Measurements from ENCODE around the gene ZNF536.

Gene ZNF536

DNA sequence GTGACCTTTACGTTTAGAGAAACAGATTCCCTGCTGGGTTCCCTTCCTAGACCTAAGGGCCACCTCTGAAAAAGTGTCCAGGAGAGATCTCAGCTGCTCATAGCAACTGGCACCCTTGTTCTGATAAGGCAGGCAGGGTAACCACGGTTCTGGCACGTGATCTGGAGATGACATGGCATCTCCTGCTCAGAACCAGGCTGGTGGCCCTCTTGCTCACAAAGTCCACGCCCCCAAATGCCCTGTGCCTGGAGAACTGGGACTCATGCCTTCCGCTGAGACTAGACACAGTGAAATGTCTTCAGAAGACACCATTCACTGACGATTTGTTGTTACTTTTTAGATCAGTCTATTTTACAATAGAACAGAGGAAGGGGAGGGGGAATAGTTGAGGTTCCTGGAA is 174.1 kb downstream of the ZNF536 start:
- TF ChIP-seq, protein P1, sequence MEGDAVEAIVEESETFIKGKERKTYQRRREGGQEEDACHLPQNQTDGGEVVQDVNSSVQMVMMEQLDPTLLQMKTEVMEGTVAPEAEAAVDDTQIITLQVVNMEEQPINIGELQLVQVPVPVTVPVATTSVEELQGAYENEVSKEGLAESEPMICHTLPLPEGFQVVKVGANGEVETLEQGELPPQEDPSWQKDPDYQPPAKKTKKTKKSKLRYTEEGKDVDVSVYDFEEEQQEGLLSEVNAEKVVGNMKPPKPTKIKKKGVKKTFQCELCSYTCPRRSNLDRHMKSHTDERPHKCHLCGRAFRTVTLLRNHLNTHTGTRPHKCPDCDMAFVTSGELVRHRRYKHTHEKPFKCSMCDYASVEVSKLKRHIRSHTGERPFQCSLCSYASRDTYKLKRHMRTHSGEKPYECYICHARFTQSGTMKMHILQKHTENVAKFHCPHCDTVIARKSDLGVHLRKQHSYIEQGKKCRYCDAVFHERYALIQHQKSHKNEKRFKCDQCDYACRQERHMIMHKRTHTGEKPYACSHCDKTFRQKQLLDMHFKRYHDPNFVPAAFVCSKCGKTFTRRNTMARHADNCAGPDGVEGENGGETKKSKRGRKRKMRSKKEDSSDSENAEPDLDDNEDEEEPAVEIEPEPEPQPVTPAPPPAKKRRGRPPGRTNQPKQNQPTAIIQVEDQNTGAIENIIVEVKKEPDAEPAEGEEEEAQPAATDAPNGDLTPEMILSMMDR (IDR thresholded peaks at IDR 0.05; ENCODE audit: extremely low read depth, missing control alignments), result no peak
- DNase-seq (ENCODE audit: low spot score), result no peak

DNA sequence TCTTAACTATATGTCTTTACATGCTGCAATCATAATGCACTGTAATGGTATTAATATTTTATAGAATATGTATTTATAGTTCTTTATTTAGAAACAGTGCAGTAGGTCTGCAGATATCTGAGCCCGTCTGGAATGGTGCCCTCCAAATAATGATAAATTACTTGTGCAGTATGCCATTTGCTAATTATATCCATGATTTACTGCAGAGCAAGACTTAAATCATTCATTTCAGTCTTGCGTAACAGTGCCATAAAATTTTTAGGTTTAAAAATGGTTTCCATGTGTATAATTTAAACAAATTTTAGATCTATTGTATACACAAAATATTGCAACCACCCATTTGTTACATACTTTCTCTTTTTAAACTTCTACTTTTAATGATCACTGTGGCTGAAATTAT is 175.1 kb downstream of the ZNF536 start:
- TF ChIP-seq, protein P1 (IDR thresholded peaks at IDR 0.05; ENCODE audit: extremely low read depth, missing control alignments), result no peak
- no peak for DNase-seq (ENCODE audit: low spot score)

DNA sequence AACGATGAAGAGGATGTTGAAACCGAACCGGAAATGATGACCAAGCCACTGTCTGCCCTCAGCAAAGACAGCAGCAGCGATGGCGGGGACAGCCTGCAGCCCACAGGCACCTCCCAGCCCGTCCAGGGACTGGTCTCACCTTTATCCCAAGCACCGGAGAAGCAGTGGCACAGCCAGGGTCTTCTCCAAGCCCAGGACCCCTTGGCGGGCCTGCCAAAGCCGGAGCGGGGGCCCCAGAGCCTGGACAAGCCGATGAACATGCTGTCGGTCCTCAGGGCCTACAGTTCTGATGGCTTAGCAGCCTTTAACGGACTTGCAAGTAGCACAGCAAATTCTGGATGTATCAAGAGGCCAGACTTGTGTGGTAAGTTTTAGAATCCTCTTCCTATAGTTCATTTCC is 177.0 kb downstream of the ZNF536 start:
- no peak for DNase-seq (ENCODE audit: low spot score)
- TF ChIP-seq, protein P1 (IDR thresholded peaks at IDR 0.05; ENCODE audit: extremely low read depth, missing control alignments), result no peak

DNA sequence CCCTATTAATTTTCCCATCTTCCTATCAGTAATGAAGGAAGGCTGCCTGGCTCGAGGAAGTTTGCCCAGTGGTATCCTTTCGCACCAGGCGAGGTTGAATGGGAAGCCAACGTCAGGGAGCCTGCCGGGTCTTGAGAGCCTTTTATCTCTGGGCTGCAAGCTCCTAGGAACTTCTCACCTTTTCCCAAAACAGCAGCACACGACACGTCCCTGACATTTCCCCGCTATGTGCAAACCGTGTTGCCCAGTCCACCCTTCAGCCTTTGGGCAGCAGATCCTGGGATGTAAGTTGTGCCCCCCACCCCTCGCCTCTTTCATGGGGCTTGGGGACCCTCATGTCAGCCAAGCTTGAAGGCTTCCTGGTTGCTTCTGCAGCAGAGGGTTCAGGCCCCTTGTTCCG is 179.1 kb downstream of the ZNF536 start:
- DNase-seq (ENCODE audit: low spot score), result no peak
- TF ChIP-seq, protein P1 (IDR thresholded peaks at IDR 0.05; ENCODE audit: extremely low read depth, missing control alignments), result no peak

DNA sequence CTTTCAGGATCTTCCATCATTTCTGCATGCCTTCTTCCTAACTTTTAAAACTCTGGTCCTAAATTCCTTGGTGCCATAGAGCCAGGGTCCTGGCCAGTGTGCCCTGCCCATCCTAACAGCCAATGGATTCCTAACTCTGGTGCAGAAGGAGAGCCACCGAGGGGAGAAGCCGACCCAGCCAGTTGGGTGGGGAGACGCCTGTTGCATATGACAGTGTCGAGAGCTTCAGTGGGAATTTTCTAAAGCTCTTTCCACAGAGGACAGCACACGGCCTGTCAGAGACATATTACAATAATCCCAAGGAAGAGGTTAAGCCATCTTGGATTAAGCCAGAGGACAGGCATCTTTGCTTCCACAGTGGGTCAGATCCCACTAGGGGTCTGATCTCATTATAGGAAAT is 180.4 kb downstream of the ZNF536 start:
- TF ChIP-seq, protein P1 (IDR thresholded peaks at IDR 0.05; ENCODE audit: extremely low read depth, missing control alignments), result no peak
- no peak for DNase-seq (ENCODE audit: low spot score)

DNA sequence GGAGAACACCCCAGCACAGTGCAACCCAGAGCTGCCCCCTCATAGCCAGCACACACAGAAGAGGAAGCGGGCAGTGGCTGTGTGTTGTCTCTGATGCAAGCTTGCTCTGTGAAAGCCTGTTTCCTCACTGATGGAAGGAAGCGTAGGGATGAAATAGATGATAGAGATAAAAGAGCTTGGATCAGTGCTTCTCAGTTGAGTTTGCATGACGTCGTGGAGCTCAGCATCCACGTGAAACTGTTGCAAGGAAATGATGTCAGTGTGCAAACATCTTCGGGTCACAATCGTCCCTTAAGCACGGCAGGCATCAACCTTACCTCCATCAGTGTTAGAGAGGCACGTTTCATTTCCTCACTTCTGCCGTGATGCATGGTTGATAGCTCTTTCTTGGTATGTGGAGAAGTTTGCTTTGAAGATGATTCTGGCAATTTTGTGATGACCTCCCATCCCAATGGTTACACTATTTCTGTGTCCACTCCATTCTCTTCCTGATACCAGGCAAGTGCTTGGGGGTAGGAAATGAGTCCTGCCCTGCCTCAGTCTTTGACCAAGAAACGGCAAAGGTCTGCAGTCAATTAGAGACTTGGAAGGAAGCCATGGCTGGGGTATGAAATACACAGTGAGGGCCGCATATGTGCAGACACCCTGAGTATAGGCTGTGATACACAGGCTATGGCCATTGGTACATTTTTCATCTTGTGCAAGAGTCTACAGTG is 183.0 kb downstream of the ZNF536 start:
- DNase-seq (ENCODE audit: low spot score), result no peak
- TF ChIP-seq, protein P1 (IDR thresholded peaks at IDR 0.05; ENCODE audit: extremely low read depth, missing control alignments), result no peak

DNA sequence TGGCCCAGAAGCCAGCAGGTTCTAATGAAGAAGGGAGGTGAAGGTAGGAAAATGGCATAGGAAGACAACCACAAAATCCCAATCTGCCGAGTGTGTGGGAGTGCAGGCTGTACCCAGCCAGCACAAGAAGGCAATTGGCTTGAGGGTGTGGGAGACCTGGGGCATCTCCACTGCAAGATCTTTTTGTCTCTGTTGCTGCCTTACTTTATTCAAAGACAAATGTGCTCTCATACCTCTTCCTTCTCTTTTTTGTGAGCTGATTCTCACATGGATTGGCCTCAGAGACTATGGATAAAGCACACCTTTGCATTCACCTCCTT is 183.6 kb downstream of the ZNF536 start:
- DNase-seq (ENCODE audit: low spot score), result no peak
- TF ChIP-seq, protein P1 (IDR thresholded peaks at IDR 0.05; ENCODE audit: extremely low read depth, missing control alignments), result no peak

Measured in GM20000 (cell line).